GM21619 (cell line): ENCODE measurements around the gene NRXN2.

ENCODE experiments used
- ATAC-seq: cut with Tn5 transposase; IDR thresholded peaks from one replicate; pipeline ENCODE4 v1.9.1; 2021; ENCODE audit not compliant: unreplicated experiment

NRXN2 gene

DNA sequence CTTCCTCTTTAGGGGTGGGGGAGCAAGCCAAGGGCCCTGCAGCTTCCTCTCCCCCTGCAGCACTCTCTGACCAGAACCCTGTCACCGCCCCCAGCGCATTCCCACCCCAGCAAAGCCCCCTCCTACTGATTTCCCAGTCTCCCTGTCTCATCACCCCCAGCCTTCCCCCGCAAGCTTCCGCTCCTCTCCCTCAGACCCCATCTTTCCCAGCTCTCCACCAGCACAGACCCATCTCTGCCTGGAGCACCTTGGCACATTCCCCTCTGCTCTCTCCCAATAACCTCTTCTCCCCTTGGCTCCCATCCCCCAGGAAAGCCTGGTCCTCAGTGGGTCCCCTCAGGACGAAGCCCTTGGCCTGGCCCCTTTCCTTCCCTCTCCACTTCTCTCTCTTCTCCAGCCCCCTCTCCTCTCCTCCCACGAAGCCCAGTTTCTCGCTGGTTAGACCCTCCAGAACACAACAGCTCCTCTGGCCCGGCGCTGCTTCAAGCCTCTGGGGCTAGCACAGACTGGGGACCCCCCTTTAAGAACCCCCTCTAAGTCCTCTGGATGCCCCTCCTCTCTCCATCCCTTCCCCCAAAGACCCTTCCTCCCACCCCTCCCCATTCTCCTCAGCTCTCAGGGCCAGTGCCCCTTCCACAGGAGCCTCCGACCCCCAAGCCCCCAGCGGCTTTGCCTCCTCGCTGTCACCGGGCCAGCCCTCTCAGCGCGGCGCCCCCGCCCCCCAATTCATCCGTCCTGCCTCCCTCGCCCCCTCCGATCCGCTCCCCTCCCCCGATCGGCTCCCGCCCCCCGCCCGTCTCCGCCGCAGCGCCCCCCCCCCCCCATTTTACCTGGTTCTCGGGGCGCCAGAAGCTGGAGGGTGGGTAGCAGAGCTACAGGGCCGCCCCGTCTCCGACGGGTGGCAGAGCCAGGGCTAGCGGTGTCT lies 594 bp downstream of the NRXN2 start:
- no peak for ATAC-seq

DNA sequence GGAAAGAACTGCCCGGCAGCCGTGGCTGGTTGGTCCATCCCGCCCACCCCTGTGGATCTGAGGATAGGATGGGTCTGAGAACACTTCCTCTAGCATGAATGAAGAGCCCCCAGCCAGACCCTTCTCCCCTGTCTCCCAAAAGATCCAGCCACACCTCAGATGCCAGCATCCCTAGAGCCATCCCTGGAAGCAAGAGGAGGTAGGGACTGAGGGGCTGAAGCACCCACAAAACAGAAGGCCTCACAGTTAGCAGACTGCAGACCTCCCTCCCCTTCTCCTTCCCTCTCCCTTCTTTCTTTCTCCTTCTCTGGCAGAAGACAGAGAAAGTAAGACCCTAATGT lies 1.7 kb downstream of the NRXN2 start:
- ATAC-seq: no peak

DNA sequence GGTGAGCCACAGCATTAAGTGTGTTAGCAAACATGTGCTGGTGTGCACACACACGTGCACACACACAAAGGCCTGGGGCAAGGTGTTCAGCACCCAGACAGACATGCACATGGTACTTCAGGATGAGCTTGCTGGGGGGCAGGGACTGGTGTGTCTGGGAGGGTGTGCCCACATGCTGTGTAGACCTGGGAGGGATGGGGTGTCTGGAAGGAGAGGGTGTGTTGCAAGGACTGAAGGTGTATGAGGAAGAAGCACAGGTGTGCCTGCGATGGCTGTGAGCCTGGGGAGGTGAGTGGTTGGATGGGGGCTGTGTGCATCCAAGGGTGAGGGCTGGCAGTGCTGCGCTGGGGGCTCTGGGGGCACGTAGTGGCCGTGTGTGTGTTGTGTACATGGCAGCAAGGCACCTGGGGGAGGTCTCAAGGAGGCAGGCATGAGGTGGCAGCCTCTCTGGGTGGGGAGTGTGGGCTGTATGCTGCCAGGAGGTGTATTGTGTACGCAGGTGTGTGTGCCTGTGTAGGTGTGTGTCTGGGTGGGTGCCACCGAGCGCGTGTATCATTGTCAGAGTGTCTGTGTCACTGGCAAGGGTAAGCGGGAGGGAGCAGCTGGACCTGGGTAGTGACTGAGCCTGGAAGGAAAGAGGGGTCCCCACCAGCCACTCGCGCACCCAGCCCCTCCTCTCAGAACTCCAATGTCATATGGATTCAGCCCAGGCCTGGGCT lies 2.2 kb downstream of the NRXN2 start:
- no peak for ATAC-seq

- no peak for ATAC-seq
Measured at GRCh38 chr11:64720167-64720566, 2.8 kb downstream of the NRXN2 start.

- no peak for ATAC-seq
Measured at GRCh38 chr11:64719406-64719805, 3.6 kb downstream of the NRXN2 start.

DNA sequence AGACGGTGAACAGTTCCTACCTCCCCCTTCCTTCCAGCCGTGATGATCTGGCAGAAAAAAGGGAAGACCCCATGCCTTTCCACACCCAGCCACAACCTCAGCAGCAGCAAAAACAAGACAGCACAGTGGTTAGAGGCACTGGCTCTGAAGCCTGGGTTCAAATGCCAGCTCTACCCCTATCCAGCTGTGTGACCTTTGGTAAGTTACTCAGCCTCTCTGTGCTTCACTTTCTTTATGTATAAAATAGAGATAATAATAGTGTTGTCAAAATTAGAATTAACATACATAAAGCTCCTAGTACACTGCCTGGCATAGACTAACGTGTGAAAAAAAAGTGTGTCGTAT lies 4.2 kb downstream of the NRXN2 start:
- no peak for ATAC-seq

- ATAC-seq: no peak
Measured at GRCh38 chr11:64718084-64718779, 4.8 kb downstream of the NRXN2 start.

DNA sequence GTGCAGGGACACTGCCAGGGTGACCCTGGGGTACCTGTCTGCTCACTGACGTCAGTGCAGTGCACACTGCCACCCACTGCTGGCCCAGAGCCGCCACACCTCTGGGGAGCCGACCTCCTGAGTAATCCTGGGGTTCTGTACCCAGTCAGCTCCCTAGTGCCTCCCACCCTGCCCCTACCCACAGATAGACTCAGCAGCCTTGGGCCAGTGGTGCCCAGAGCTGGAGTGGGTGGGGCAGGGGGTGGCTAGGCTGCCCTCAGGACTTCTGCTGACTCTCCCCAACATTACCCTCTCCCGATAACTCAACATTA lies 5.8 kb downstream of the NRXN2 start:
- ATAC-seq: no peak

DNA sequence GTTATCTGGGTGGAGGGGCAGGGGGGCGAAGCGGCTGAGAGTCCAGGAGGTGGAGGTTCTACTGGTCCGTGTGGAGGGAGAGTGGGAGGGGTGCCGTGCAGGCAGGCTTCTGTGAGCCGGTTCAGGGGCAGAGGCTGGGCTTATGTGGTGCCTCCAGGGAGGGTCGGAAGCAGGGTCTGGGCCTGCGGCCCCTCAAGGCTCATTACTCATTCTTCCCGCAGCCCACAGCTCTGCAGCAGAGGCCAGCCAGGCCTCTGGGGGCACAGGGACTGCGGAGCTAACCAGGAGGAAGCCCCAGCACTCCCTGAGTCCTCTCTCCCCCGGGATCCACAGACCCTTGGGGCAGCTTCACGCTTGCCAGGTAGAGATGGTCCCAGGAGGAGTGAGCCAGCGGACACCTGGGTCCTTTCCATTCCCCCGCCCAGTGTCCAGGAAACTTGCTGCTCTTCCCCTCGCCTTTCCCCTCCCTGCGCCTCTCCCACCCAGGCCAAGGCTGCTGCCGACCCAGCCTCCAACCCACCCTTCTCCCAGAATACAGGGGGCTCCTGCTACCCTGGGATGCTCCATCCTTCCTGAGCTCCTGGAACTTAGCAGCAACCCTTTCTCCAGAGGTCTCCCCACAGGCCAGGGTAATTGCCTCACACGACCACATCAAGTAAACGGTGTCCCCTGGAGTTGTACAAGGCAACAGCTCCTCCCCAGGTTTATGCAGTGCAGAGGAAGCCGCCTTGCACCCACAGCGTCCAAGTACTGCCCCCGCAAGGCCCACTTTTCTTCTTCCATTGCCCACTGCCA lies 6.3 kb downstream of the NRXN2 start:
- no peak for ATAC-seq

DNA sequence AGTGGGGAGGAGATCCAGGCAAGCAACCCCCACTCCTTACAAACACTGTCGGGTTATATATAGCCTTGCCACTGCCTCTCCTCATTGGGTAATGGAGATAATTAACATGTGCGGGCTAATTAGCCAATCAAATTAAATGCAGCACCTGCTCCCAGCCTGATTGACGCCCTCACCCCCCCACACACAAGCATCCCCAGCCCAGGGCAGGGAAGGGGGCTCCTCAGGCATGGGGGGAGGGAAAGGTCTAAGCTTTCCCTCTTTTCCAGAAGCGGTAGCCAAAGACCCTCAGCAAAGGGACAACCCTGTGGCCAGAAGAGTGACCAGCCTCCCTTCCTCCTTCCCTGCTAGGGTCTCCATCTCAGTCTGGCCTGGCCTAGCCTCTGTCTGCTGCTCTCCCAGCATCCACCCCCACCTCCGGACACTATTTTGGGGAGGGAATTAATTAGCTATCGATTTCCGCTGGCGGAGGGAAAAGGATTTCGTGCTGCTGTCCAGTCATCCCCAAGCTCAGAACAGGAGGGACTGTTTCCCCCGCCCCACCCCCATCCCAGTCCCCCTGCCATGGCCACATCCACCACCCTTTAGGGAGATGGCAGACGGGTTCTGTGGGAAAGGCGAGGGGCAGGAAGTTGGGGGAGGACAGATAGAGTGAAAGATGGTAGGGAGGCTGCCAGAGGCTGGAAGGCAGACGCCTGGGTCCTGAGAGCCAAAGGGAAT lies 7.1 kb downstream of the NRXN2 start:
- no peak for ATAC-seq

DNA sequence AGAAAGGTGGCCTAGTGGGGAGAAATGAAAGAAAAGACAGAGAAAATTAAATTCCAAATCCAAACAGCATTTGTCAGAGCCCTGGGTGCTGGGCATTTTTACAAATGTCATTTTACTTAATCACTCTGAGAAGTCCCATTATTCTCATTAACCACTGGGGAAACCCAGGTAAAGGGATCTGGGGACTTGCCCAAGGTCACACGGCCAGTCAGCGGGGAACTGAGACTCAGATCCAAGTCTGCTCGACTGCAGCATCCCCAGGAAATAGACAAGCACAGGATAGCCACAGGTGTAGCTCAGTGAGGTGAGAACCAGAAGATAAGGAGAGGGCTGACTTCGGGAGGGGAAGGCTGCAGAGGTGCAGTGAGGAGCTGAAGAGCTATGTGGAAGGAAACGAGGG lies 7.9 kb downstream of the NRXN2 start:
- ATAC-seq: no peak

DNA sequence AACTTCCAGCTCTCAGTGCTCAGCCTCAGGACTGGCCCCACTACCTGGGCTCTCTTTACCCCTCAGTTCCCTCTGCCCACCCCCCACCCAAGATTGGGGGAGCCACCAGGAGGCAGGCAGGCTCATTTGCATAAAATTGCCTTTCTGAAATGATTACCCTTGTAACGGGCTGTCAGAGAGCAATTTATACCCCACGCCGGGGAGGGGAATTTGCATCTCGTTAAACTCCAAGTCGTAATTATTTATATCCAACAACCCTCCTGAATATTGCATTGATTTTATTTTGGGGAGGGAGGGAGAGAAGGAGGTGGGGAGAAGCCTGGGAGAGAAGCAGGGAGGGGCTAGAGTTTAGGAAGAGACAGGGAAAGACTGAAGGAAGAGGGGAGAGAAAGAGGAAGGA lies 8.3 kb downstream of the NRXN2 start:
- no peak for ATAC-seq

DNA sequence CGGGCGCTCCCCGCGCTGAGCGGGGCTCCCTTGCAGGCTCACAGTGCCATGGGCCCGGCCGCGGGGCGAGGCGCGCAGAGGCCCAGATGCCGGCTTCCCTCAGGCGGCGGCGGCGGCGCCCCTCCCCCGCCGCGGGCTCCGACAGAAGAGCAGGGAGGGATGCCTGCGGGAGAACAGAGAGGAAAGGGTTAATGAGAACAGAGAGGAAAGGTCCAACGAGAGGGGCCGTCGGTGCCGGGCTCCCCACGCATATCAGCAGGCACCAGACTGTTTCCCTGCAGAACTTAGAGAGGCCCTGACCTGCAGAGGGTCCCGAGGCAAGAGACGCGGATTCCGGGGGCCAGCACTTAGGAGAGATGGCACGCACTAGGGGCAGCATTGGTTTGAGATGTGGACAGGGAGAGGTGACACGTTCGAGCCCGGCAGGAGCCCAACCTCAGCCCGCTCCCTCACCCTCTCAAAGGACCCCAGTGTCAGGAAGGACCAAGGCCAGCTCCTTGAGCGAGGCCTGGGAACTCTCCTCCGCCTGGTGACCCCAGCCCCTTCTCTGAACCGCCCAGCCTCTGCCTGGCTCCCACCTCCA lies 9.1 kb downstream of the NRXN2 start:
- ATAC-seq: no peak

DNA sequence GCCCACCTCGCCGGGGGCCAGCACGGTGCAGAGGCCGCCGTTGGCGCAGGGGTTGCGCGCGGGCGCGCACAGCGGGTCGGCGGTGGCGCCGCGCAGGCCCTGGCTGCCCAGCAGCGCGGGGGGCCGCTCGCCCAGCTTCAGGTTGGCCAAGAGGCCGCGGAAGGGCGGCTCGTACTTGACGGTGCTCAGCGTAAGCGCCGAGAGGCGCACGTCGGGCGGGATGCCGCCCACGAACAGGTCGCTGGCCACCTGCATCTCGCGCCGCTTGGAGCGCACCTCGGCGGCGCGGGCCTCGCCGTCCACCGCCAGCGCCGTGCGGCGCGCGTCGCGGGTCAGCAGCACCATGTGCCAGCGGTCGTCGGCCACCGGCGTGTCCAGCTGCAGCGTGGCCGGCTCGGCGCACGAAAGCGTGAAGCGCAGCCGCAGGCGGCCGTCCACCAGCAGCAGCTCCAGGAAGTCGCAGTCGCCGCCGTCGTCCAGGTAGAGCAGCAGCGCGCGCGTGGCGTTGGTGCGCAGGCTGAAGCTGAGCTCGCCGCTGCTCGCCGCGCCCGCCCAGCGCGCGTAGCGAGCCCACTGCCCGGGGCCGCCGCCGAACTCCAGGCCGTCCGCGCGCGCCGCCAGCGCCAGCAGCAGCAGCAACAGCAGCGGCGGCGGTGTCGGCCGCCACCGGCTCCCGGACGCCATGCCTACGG lies 9.8 kb downstream of the NRXN2 start:
- no peak for ATAC-seq

GRCh38 chr11:64712430-64713015 lies 10.5 kb downstream of the NRXN2 start:
- ATAC-seq: no peak

GRCh38 chr11:64711956-64712362 lies 11.0 kb downstream of the NRXN2 start:
- ATAC-seq: no peak

- no peak for ATAC-seq
Measured at GRCh38 chr11:64711138-64711955, 11.7 kb downstream of the NRXN2 start.

DNA sequence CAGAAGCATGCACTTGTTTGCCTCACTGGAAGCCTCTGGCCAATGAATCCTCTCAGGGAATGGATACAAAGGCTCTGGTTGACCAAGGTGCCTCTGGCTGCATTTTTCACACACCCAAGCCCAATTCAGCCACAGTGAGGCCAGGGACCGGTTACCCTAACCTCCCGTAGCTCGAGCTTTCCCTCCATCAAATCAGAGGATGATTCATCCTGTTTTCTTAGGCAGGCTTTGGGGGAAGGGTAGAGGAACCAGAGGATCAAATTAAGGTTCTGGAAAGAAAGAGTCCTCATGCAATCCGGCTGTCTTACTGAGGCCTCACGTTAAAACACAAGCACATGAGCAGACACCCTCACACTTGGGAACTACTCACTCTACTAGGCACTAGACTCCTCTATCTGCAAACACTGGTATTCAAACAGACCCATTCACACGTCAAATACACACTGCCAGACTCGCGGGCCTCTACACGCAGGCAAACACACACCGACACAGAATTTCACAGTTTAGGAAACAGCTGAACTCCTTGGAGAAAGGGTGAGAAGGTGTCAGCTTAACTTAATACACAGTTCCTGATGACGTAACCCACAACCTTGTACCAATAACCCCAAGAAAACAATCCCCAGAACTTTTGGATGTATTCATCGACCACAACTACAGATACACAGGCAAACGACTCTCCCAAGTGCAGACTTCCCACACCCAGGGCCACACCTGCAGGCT lies 12.4 kb downstream of the NRXN2 start:
- ATAC-seq: no peak
